H1 (cell line): ENCODE measurements around the gene CTDP1. TPM values are rescaled to one million over a fixed set of nuclear protein-coding genes. Genes with fewer than 3 reads are reported as not detected.

ENCODE experiments used
- CTCF ChIA-PET: fragments of 300-600 bp; sonication (Branson Sonifier 250); formaldehyde crosslinking; loops from one replicate; lab custom pipeline; 2021; ENCODE audit not compliant: partially characterized antibody; lab: Charles Lee
- POLR2A ChIA-PET: fragments of 300-600 bp; sonication (Branson Sonifier 250); formaldehyde crosslinking; loops from one replicate; lab custom pipeline; 2021; ENCODE audit warnings: inconsistent platforms; ENCODE audit not compliant: partially characterized antibody; lab: Charles Lee
- DNase-seq, 2 experiments: peaks; one replicate each; pipeline versions ENCODE4 v3.0.0 to v3.0.0-alpha.2; 2010 to 2022; ENCODE audit warnings: low spot score in 2 of 2, low read depth in 1 of 2, mixed read lengths in 1 of 2
- FAIRE-seq: peaks from 2 replicates; lab custom pipeline; 2011; peaks lifted over from hg19 to GRCh38; lab: Jason Lieb, UNC
- H2AFZ ChIP-seq: 2 replicates; pipeline ENCODE4 v1.8.1; 2012; ENCODE audit warnings: low read length, inconsistent platforms
- H2AK5ac ChIP-seq: 2 replicates; pipeline ENCODE4 v1.6.1; 2013; ENCODE audit warnings: low read depth, low read length
- H2BK120ac ChIP-seq: replicated peaks from 2 replicates; pipeline ENCODE3; 2013; ENCODE audit warnings: low read depth, low read length, inconsistent platforms
- H2BK12ac ChIP-seq: 2 replicates; pipeline ENCODE4 v1.6.1; 2013; ENCODE audit warnings: low read depth, low read length
- H2BK15ac ChIP-seq: 2 replicates; pipeline ENCODE4 v1.6.1; 2013; ENCODE audit warnings: low read length
- H2BK20ac ChIP-seq: 2 replicates; pipeline ENCODE4 v1.6.1; 2013; ENCODE audit warnings: low read length
- H2BK5ac ChIP-seq: 2 replicates; pipeline ENCODE4 v1.6.1; 2013; ENCODE audit warnings: low read depth, low read length
- H3K14ac ChIP-seq: 2 replicates; pipeline ENCODE4 v1.6.1; 2013; ENCODE audit warnings: inconsistent platforms; ENCODE audit not compliant: insufficient read length
- H3K18ac ChIP-seq: 2 replicates; pipeline ENCODE4 v1.6.1; 2013; ENCODE audit warnings: low read length; ENCODE audit errors: extremely low read depth
- H3K23ac ChIP-seq: 2 replicates; pipeline ENCODE4 v1.6.1; 2013; ENCODE audit warnings: inconsistent platforms; ENCODE audit not compliant: insufficient read length
- H3K23me2 ChIP-seq: 2 replicates; pipeline ENCODE4 v1.6.1; 2013; ENCODE audit warnings: low read depth, low read length
- H3K27ac ChIP-seq: 2 replicates; pipeline ENCODE4 v1.6.1; 2011; ENCODE audit warnings: low read depth, low read length, inconsistent platforms
- H3K27me3 ChIP-seq, 4 experiments: replicated peaks in 1 of 4; 1 replicate in 1 of 4; 2 replicates in 3 of 4; pipeline versions ENCODE4 v1.6.1 to v1.8.1; 2011 to 2013; ENCODE audit warnings: low read length in 3 of 4, mild to moderate bottlenecking in 3 of 4, inconsistent platforms in 2 of 4, mixed read lengths in 2 of 4, moderate library complexity in 1 of 4; ENCODE audit not compliant: control insufficient read depth in 3 of 4, insufficient read depth in 3 of 4; ENCODE audit errors: extremely low read depth in 1 of 4
- H3K36me3 ChIP-seq, 4 experiments: 2 replicates each; pipeline versions ENCODE4 v1.6.1 to v1.8.1; 2011 to 2013; ENCODE audit warnings: mild to moderate bottlenecking in 4 of 4, low read length in 3 of 4, moderate library complexity in 2 of 4, control low read depth in 1 of 4, inconsistent platforms in 1 of 4; ENCODE audit not compliant: insufficient read depth in 4 of 4, control insufficient read depth in 2 of 4
- H3K4ac ChIP-seq: replicated peaks from 2 replicates; pipeline ENCODE3; 2013; ENCODE audit warnings: low read length, low read depth, mixed read lengths, inconsistent platforms; ENCODE audit not compliant: insufficient read length
- H3K4me1 ChIP-seq, 4 experiments: replicated peaks in 1 of 4; 1 replicate in 1 of 4; 2 replicates in 3 of 4; pipeline versions ENCODE4 v1.6.1 to v1.8.1; 2011 to 2013; ENCODE audit warnings: low read length in 3 of 4, inconsistent platforms in 2 of 4, mixed read lengths in 1 of 4; ENCODE audit not compliant: insufficient read depth in 4 of 4, control insufficient read depth in 3 of 4
- H3K4me2 ChIP-seq, 2 experiments: 2 replicates each; pipeline versions ENCODE4 v1.6.1 to v1.8.1; 2011 to 2013; ENCODE audit warnings: low read depth in 2 of 2, low read length in 2 of 2, control low read depth in 1 of 2, inconsistent platforms in 1 of 2, mild to moderate bottlenecking in 1 of 2; ENCODE audit not compliant: insufficient read depth in 1 of 2
- H3K4me3 ChIP-seq, 4 experiments: fragments of 200-600, 300-600 bp in 1 of 4; sonication (generic), shearing (Covaris generic), sonication (Bioruptor Twin) in 1 of 4; 2 replicates each; pipeline versions ENCODE4 v1.5.1 to v1.8.1; 2011 to 2016; ENCODE audit warnings: low read length in 4 of 4, low read depth in 3 of 4, control low read depth in 2 of 4, inconsistent platforms in 2 of 4, mild to moderate bottlenecking in 2 of 4, mixed read lengths in 1 of 4, moderate library complexity in 1 of 4; ENCODE audit not compliant: insufficient read depth in 2 of 4; ENCODE audit errors: extremely low read depth in 1 of 4
- H3K56ac ChIP-seq: replicated peaks from 2 replicates; pipeline ENCODE3; 2013; ENCODE audit warnings: low read depth, mild to moderate bottlenecking, mixed read lengths, low read length, inconsistent platforms; ENCODE audit not compliant: insufficient read length
- H3K79me1 ChIP-seq: 2 replicates; pipeline ENCODE4 v1.6.1; 2013; ENCODE audit warnings: low read depth, low read length, control low read depth
- H3K79me2 ChIP-seq, 2 experiments: 2 replicates each; pipeline versions ENCODE4 v1.6.1 to v1.8.1; 2012 to 2013; ENCODE audit warnings: low read length in 2 of 2, mild to moderate bottlenecking in 2 of 2, inconsistent platforms in 1 of 2; ENCODE audit not compliant: insufficient read depth in 2 of 2, control insufficient read depth in 1 of 2
- H3K9ac ChIP-seq, 4 experiments: replicated peaks in 1 of 4; 1 replicate in 1 of 4; 2 replicates in 3 of 4; pipeline versions ENCODE4 v1.6.1 to v1.8.1; 2011 to 2013; ENCODE audit warnings: low read depth in 3 of 4, low read length in 3 of 4, control low read depth in 2 of 4, mild to moderate bottlenecking in 2 of 4, moderate library complexity in 2 of 4, inconsistent platforms in 1 of 4; ENCODE audit errors: extremely low read depth in 1 of 4
- H3K9me3 ChIP-seq, 2 experiments: 2 replicates each; pipeline versions ENCODE4 v1.6.1 to v1.8.1; 2012 to 2013; ENCODE audit warnings: mild to moderate bottlenecking in 2 of 2, moderate library complexity in 2 of 2, control low read depth in 1 of 2, inconsistent platforms in 1 of 2, low read depth in 1 of 2, low read length in 1 of 2, mixed read lengths in 1 of 2; ENCODE audit not compliant: insufficient read depth in 2 of 2
- H4K20me1 ChIP-seq, 2 experiments: replicated peaks in 1 of 2; 2 replicates each; pipeline versions ENCODE3 to v1.8.1; 2011 to 2013; ENCODE audit warnings: inconsistent platforms in 2 of 2, low read length in 2 of 2, mild to moderate bottlenecking in 1 of 2; ENCODE audit not compliant: insufficient read depth in 2 of 2, control insufficient read depth in 1 of 2
- H4K5ac ChIP-seq: 2 replicates; pipeline ENCODE4 v1.6.1; 2013; ENCODE audit warnings: low read length, low read depth, mixed read lengths, inconsistent platforms; ENCODE audit not compliant: insufficient read length
- H4K8ac ChIP-seq: 2 replicates; pipeline ENCODE4 v1.8.0; 2013; ENCODE audit warnings: mild to moderate bottlenecking, moderate library complexity, low read length, inconsistent platforms; ENCODE audit not compliant: insufficient read depth; ENCODE audit errors: extremely low read depth
- H4K91ac ChIP-seq: replicated peaks from 2 replicates; pipeline ENCODE3; 2013; ENCODE audit warnings: low read length, mixed read lengths, inconsistent platforms; ENCODE audit not compliant: insufficient read length
- BRCA1 ChIP-seq: IDR thresholded peaks from 2 replicates; pipeline ENCODE4 v1.6.1; 2012; ENCODE audit warnings: low read depth, low read length, improper control_type of control experiment
- CBX5 ChIP-seq: fragments of 300-800, 300-1000 bp; sonication (generic); IDR thresholded peaks from 2 replicates; pipeline ENCODE4 v1.7.1; 2016; ENCODE audit warnings: antibody characterized with exemption, low read length, low read depth
- CHD1 ChIP-seq: IDR thresholded peaks from 2 replicates; pipeline ENCODE4 v1.6.1; 2012; ENCODE audit warnings: low read depth, low read length, improper control_type of control experiment
- EP300 ChIP-seq, 2 experiments: IDR thresholded peaks; 1 replicate in 1 of 2; 2 replicates in 1 of 2; pipeline ENCODE4 v1.6.1; 2011 to 2012; ENCODE audit warnings: low read depth in 2 of 2, low read length in 2 of 2, mild to moderate bottlenecking in 2 of 2, borderline replicate concordance in 1 of 2, inconsistent platforms in 1 of 2, moderate library complexity in 1 of 2
- SP2 ChIP-seq: IDR thresholded peaks from 2 replicates; pipeline ENCODE4 v1.6.1; 2012; ENCODE audit warnings: mild to moderate bottlenecking, low read length, inconsistent platforms
- TCF12 ChIP-seq: IDR thresholded peaks from 2 replicates; pipeline ENCODE4 v1.6.1; 2011; ENCODE audit warnings: low read depth, mild to moderate bottlenecking, low read length
- WGBS, 2 experiments: shearing (Covaris generic) in 1 of 2; methylation state at CpG; one replicate each; pipeline versions ENCODE4 v1.1.6 to v1.1.7; 2013 to 2015; ENCODE audit warnings: low lambda C conversion rate in 2 of 2, mixed read lengths in 2 of 2, inconsistent platforms in 1 of 2, low coverage in 1 of 2, missing lambda C conversion rate in 1 of 2; ENCODE audit not compliant: insufficient replicate concordance in 2 of 2, insufficient coverage in 1 of 2, insufficient read length in 1 of 2; ENCODE audit errors: extremely low coverage in 1 of 2, missing lambda C conversion rate in 1 of 2; 5-methylcytosine and 5-hydroxymethylcytosine counted together
- polyA plus RNA-seq, 7 experiments: library from polyadenylated mRNA; depleted of rRNA in 3 of 7; stranded (reverse) in 5 of 7; unstranded in 2 of 7; fragments of >200 nt in 5 of 7; fragments of 200-250 nt in 2 of 7; gene quantifications; 1 replicate in 5 of 7; 2 replicates in 1 of 7; 4 replicates in 1 of 7; pipeline versions ENCODE4 v1.2.1 to v1.2.3, GENCODE V29; 2011 to 2013; ENCODE audit warnings: missing spikeins in 2 of 7, mixed read lengths in 2 of 7
- total RNA-seq: library from RNA; stranded (reverse); fragmentation: NEBNext Ultra II Directional; extraction: Animal tissue kit (Norgen Biotek cat#: 25700); gene quantifications from 2 replicates; pipeline ENCODE4 v1.2.1, GENCODE V29; 2021
- TF ChIP-seq, protein P1 (sequence below): IDR thresholded peaks from 2 replicates; pipeline ENCODE4 v1.6.1; 2011; ENCODE audit warnings: low read depth, mild to moderate bottlenecking, low read length; ENCODE audit not compliant: insufficient read depth

The CTDP1 gene
- total and polyA plus RNA-seq, 2 of the 8 experiments (the other 6 are each of a cell fraction or from before 2014, with no cell fraction given) = 16.6 to 37.0 TPM

DNA sequence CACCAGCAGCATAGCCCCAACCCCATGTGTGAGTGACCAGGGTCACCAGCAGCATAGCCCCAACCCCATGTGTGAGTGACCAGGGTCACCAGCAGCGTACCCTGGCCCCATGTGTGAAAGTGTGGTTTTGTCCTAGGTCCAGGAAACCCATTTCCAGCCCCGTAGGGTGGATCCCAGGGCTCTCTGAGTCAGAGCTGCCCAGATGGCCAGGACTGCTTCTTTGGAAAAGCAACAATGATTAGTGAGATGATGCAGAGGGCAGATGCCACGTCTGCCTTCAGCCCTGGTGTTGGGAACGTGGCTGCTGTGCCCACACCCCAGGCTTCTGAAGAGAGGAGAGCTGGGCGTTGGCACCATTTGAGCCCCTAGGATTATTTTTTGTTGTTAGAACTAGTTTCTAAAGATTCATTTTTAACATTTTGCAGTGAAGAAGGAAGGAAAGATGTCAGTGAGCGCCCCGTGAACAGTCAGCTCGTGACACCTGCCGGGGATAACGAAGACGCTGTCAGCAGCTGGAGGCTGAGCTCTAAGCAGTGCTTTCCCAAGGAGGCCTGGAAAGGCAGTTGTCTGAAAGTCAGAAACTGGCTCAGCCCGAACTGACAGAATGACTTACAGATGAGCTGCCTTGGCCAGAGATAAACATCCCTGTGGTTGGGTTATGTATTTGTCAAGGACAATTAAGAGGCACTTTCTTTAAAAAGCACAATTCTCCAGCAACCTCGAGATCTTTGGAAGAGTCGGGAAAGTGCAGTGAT is 86.1 kb downstream of the CTDP1 start:
- no peak overlapping the region for H2AFZ ChIP-seq
- peaks cover 4 to 16% of the 10 kb centered on the region in 2 experiments for H3K9me3 ChIP-seq
- no peak overlapping the region for H2BK12ac ChIP-seq
- H4K20me1 ChIP-seq = no peaks in the 10 kb centered on the region
- no peaks in the 10 kb centered on the region for H3K36me3 ChIP-seq
- H3K23ac ChIP-seq = no peak overlapping the region
- ChIA-PET CTCF (interaction anchor here (0.7 to 2.0 kb wide), 4 partner anchors 12 to 108 kb away, joined by 3 to 7 read pairs (median 4); no protein-coding TSS in a partner anchor), POLR2A (interaction anchor here (0.5 kb wide), 1 partner anchor 87 kb away, joined by 3 read pairs; no protein-coding TSS in a partner anchor)
- no peak overlapping the region for H2BK15ac ChIP-seq
- no peak overlapping the region for H2AK5ac ChIP-seq
- H3K4me1 ChIP-seq = no peaks in the 10 kb centered on the region
- H3K4ac ChIP-seq = no peak overlapping the region
- no peak overlapping the region for H3K56ac ChIP-seq
- H3K27me3 ChIP-seq = no peaks in the 10 kb centered on the region
- no peak overlapping the region for H2BK120ac ChIP-seq
- H3K4me2 ChIP-seq = no peak overlapping the region
- no peak overlapping the region for H2BK5ac ChIP-seq
- DNase-seq = no peak
- no peak overlapping the region for H2BK20ac ChIP-seq
- no peak overlapping the region for H4K91ac ChIP-seq
- WGBS, 2 experiments = 90% methylated on average over 14 of the region's 14 CpGs; no CpG with 5 or more reads in 1 of the 2 experiments
- no peak overlapping the region for H4K5ac ChIP-seq
- TF ChIP-seq CHD1 (no peak), CBX5 (no peak), EP300 (IDR thresholded peaks at IDR 0.05; ENCODE audit: borderline replicate concordance in 1 of 2, low read depth in 2 of 2, low read length in 2 of 2) (no peak), SP2 (no peak), TCF12 (no peak), BRCA1 (no peak)
- TF ChIP-seq, protein P1, sequence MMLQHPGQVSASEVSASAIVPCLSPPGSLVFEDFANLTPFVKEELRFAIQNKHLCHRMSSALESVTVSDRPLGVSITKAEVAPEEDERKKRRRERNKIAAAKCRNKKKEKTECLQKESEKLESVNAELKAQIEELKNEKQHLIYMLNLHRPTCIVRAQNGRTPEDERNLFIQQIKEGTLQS = no peak
- H3K79me2 ChIP-seq = no peaks in the 10 kb centered on the region
- no peak overlapping the region for H3K18ac ChIP-seq
- H3K23me2 ChIP-seq = peaks cover 2% of the 10 kb centered on the region; the same call in 1 of the 2 replicates
- H4K8ac ChIP-seq = no peak overlapping the region
- no peak for FAIRE-seq
- no peak overlapping the region for H3K9ac ChIP-seq
- no peak overlapping the region for H3K14ac ChIP-seq
- H3K27ac ChIP-seq = no peak overlapping the region
- no peaks in the 10 kb centered on the region for H3K79me1 ChIP-seq
- H3K4me3 ChIP-seq = no peak overlapping the region
